ENCODE results near the gene IL1RL1. TPM values are rescaled to one million over a fixed set of nuclear protein-coding genes. Genes with fewer than 3 reads are reported as not detected.

The IL1RL1 gene
- total RNA-seq, 1 experiment from 2014 or later = 10.0 TPM

GRCh38 chr2:102296449-102296848 lies 14.9 kb upstream of the IL1RL1 start:
- intact Hi-C loops (cut with micrococcal nuclease) = loop anchor here (5.0 kb wide), 1 partner anchor 39 kb away; no protein-coding TSS in a partner anchor
- H3K4me1 Mint-ChIP-seq (ENCODE audit: insufficient read depth, unreplicated experiment) = peaks cover 5% of the 10 kb centered on the region
- ChIA-PET CTCF (interaction anchor here (1.4 kb wide), 1 partner anchor 56 kb away, joined by 3 read pairs; no protein-coding TSS in a partner anchor), POLR2A (interaction anchor here (1.5 kb wide), 1 partner anchor 10 kb away, joined by 3 read pairs; no protein-coding TSS in a partner anchor)
- no peaks in the 10 kb centered on the region for H3K36me3 Mint-ChIP-seq (ENCODE audit: insufficient read depth, unreplicated experiment)
- DNase-seq (ENCODE audit: unreplicated experiment) = no peak
- H3K27me3 Mint-ChIP-seq (ENCODE audit: insufficient read depth, unreplicated experiment) = no peaks in the 10 kb centered on the region
- no peak overlapping the region for H3K4me3 Mint-ChIP-seq (ENCODE audit: unreplicated experiment)
- H3K27ac Mint-ChIP-seq (ENCODE audit: low read depth, unreplicated experiment) = no peak overlapping the region
- no TSS peak for BruUV-seq (replicated peaks)
- TF ChIP-seq, protein P1, sequence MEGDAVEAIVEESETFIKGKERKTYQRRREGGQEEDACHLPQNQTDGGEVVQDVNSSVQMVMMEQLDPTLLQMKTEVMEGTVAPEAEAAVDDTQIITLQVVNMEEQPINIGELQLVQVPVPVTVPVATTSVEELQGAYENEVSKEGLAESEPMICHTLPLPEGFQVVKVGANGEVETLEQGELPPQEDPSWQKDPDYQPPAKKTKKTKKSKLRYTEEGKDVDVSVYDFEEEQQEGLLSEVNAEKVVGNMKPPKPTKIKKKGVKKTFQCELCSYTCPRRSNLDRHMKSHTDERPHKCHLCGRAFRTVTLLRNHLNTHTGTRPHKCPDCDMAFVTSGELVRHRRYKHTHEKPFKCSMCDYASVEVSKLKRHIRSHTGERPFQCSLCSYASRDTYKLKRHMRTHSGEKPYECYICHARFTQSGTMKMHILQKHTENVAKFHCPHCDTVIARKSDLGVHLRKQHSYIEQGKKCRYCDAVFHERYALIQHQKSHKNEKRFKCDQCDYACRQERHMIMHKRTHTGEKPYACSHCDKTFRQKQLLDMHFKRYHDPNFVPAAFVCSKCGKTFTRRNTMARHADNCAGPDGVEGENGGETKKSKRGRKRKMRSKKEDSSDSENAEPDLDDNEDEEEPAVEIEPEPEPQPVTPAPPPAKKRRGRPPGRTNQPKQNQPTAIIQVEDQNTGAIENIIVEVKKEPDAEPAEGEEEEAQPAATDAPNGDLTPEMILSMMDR (IDR thresholded peaks at IDR 0.05; ENCODE audit: unreplicated experiment) = no peak
- no peaks in the 10 kb centered on the region for H3K9me3 Mint-ChIP-seq (ENCODE audit: unreplicated experiment)

- TF ChIP-seq, protein P1 (IDR thresholded peaks at IDR 0.05; ENCODE audit: unreplicated experiment) = no peak
- H3K27me3 Mint-ChIP-seq (ENCODE audit: insufficient read depth, unreplicated experiment) = no peaks in the 10 kb centered on the region
- H3K4me1 Mint-ChIP-seq (ENCODE audit: insufficient read depth, unreplicated experiment) = peaks cover 12% of the 10 kb centered on the region
- H3K27ac Mint-ChIP-seq (ENCODE audit: low read depth, unreplicated experiment) = no peak overlapping the region
- no peak for DNase-seq (ENCODE audit: unreplicated experiment)
- intact Hi-C loops (cut with micrococcal nuclease) = loop anchor here (5.0 kb wide), 1 partner anchor 41 kb away; no protein-coding TSS in a partner anchor
- POLR2A ChIA-PET = interaction anchor here (1.5 kb wide), 1 partner anchor 11 kb away, joined by 3 read pairs; no protein-coding TSS in a partner anchor
- H3K36me3 Mint-ChIP-seq (ENCODE audit: insufficient read depth, unreplicated experiment) = no peaks in the 10 kb centered on the region
- H3K4me3 Mint-ChIP-seq (ENCODE audit: unreplicated experiment) = no peak overlapping the region
- no TSS peak for BruUV-seq (replicated peaks)
- CTCF ChIA-PET = interaction anchor here (0.6 to 1.6 kb wide), 3 partner anchors 43 to 278 kb away, joined by 3 to 4 read pairs (median 4); no protein-coding TSS in a partner anchor
- H3K9me3 Mint-ChIP-seq (ENCODE audit: unreplicated experiment) = no peaks in the 10 kb centered on the region
These were observed 13.5 kb upstream of the IL1RL1 start for GRCh38 chr2:102297891-102298290.

DNA sequence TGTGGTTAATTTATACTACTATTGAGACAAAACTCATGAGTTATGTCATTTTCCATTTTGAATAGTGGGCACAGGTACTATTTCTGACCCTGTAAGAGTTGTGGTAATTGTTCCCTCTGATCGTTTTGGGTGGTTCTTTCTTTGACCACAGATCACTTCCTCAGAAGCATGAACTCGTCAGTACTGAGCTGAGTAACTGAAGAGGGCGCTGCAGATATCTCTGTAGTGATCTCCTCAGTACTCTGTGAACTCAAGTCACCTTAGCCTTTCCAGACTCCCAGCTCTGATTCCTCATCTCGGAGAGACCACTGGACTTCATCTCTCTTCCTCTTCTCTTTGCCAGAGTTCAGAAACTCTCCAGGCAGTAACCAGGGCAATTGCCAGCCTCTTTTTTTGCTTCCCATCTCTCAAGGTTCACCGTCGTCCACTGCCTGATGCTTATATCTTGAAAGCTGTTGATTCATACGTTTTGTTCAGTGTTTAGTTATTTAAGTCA lies 9.4 kb upstream of the IL1RL1 start:
- Mint-ChIP-seq H3K27me3 (ENCODE audit: insufficient read depth, unreplicated experiment) (no peaks in the 10 kb centered on the region), H3K4me1 (ENCODE audit: insufficient read depth, unreplicated experiment) (peaks cover 21% of the 10 kb centered on the region), H3K27ac (ENCODE audit: low read depth, unreplicated experiment) (no peak overlapping the region), H3K9me3 (ENCODE audit: unreplicated experiment) (no peaks in the 10 kb centered on the region), H3K4me3 (ENCODE audit: unreplicated experiment) (no peak overlapping the region), H3K36me3 (ENCODE audit: insufficient read depth, unreplicated experiment) (no peaks in the 10 kb centered on the region)
- TF ChIP-seq, protein P1 (IDR thresholded peaks at IDR 0.05; ENCODE audit: unreplicated experiment) = peak; percentile 34
- BruUV-seq (replicated peaks) = no TSS peak
- ChIA-PET CTCF (interaction anchor here (0.6 to 1.8 kb wide), 6 partner anchors 16 to 208 kb away, joined by 3 to 5 read pairs (median 4); partner anchors contain the start of gene IL18R1), POLR2A (interaction anchor here (0.5 kb wide), 1 partner anchor 277 kb away, joined by 3 read pairs; no protein-coding TSS in a partner anchor)
- DNase-seq (ENCODE audit: unreplicated experiment) = peak; percentile 42
- intact Hi-C loops (cut with micrococcal nuclease) = no loop called here

DNA sequence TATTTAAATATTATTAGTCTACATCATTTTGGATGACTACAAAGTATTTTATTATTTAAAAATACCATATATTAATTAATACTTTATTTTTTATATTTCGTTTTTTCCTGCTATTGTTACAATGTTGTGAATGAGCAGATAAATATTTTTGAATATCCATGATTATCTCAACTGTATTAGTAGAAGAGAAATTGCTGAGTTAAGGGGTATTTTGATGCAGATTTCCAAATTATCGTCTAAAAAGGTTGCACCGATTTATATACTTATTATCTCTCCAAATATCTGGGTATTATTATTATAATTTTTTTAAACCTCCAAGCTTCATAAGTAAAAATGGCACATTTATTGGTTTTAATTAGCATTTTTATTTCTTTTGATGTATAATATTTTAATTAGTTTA lies 8.9 kb upstream of the IL1RL1 start:
- intact Hi-C loops (cut with micrococcal nuclease) = no loop called here
- Mint-ChIP-seq H3K36me3 (ENCODE audit: insufficient read depth, unreplicated experiment) (no peaks in the 10 kb centered on the region), H3K4me1 (ENCODE audit: insufficient read depth, unreplicated experiment) (peaks cover 25% of the 10 kb centered on the region), H3K27ac (ENCODE audit: low read depth, unreplicated experiment) (no peak overlapping the region), H3K9me3 (ENCODE audit: unreplicated experiment) (no peaks in the 10 kb centered on the region), H3K27me3 (ENCODE audit: insufficient read depth, unreplicated experiment) (no peaks in the 10 kb centered on the region), H3K4me3 (ENCODE audit: unreplicated experiment) (no peak overlapping the region)
- CTCF ChIA-PET = interaction anchor here (0.6 to 1.7 kb wide), 4 partner anchors 16 to 208 kb away, joined by 3 to 5 read pairs (median 4); no protein-coding TSS in a partner anchor
- no peak for DNase-seq (ENCODE audit: unreplicated experiment)
- POLR2A ChIA-PET = no interaction called here
- TF ChIP-seq, protein P1 (IDR thresholded peaks at IDR 0.05; ENCODE audit: unreplicated experiment) = no peak
- no TSS peak for BruUV-seq (replicated peaks)

All from MCF 10A (cell line).